H9 (cell line): Measurements from ENCODE around the gene IPO13. TPM values are rescaled to one million over a fixed set of nuclear protein-coding genes. Genes with fewer than 3 reads are reported as not detected.
A peak's percentile ranks its signal among the peaks of the same experiment; 100 is the strongest.

Source experiments
- DNase-seq: peaks from one replicate; pipeline ENCODE4 v3.0.0-alpha.2; 2017
- H2AFZ ChIP-seq: one replicate; pipeline ENCODE4 v1.6.1; 2013; ENCODE audit warnings: mild to moderate bottlenecking, low read length, control low read depth, moderate library complexity
- H2AK5ac ChIP-seq: 2 replicates; pipeline ENCODE4 v1.6.1; 2013; ENCODE audit warnings: low read length, control low read depth, mixed read lengths; ENCODE audit not compliant: insufficient read length
- H2BK120ac ChIP-seq: one replicate; pipeline ENCODE4 v1.6.1; 2013; ENCODE audit warnings: low read depth, mild to moderate bottlenecking, low read length, control low read depth, inconsistent platforms; ENCODE audit not compliant: poor library complexity, severe bottlenecking
- H2BK12ac ChIP-seq: 2 replicates; pipeline ENCODE4 v1.6.1; 2013; ENCODE audit warnings: low read length, control low read depth, mixed read lengths, low read depth; ENCODE audit not compliant: insufficient read length
- H2BK15ac ChIP-seq: 2 replicates; pipeline ENCODE4 v1.6.1; 2013; ENCODE audit warnings: low read depth, low read length, control low read depth
- H2BK20ac ChIP-seq: one replicate; pipeline ENCODE4 v1.6.1; 2013; ENCODE audit warnings: low read depth, mild to moderate bottlenecking, low read length, control low read depth, inconsistent platforms; ENCODE audit not compliant: poor library complexity, severe bottlenecking
- H2BK5ac ChIP-seq: 2 replicates; pipeline ENCODE4 v1.6.1; 2013; ENCODE audit warnings: low read length, control low read depth, mixed read lengths; ENCODE audit not compliant: insufficient read length
- H3K14ac ChIP-seq: 2 replicates; pipeline ENCODE4 v1.6.1; 2013; ENCODE audit warnings: low read length, control low read depth; ENCODE audit not compliant: insufficient read depth
- H3K18ac ChIP-seq: 2 replicates; pipeline ENCODE4 v1.6.1; 2013; ENCODE audit warnings: low read depth, mild to moderate bottlenecking, mixed read lengths, low read length, control low read depth; ENCODE audit not compliant: insufficient read length
- H3K23ac ChIP-seq: 2 replicates; pipeline ENCODE4 v1.6.1; 2013; ENCODE audit warnings: low read length, control low read depth, mixed read lengths, low read depth; ENCODE audit not compliant: insufficient read length
- H3K23me2 ChIP-seq: 2 replicates; pipeline ENCODE4 v1.6.1; 2013; ENCODE audit warnings: low read depth, mild to moderate bottlenecking, mixed read lengths, low read length, control low read depth; ENCODE audit not compliant: insufficient read length, poor library complexity, severe bottlenecking
- H3K27ac ChIP-seq: 2 replicates; pipeline ENCODE4 v1.5.1; 2013; ENCODE audit warnings: low read length, control low read depth, mixed read lengths, low read depth; ENCODE audit not compliant: insufficient read length
- H3K27me3 ChIP-seq: 2 replicates; pipeline ENCODE4 v1.6.1; 2013; ENCODE audit warnings: low read length, control low read depth, inconsistent platforms; ENCODE audit not compliant: insufficient read depth
- H3K4ac ChIP-seq: 2 replicates; pipeline ENCODE4 v1.6.1; 2013; ENCODE audit warnings: low read depth, mild to moderate bottlenecking, control low read depth, inconsistent platforms, low read length, moderate library complexity
- H3K4me1 ChIP-seq: 2 replicates; pipeline ENCODE4 v1.6.1; 2013; ENCODE audit warnings: low read length, control low read depth, inconsistent platforms; ENCODE audit not compliant: insufficient read depth
- H3K4me2 ChIP-seq: 2 replicates; pipeline ENCODE4 v1.6.1; 2013; ENCODE audit warnings: low read length, control low read depth, mixed read lengths; ENCODE audit not compliant: insufficient read length, insufficient read depth
- H3K56ac ChIP-seq: 2 replicates; pipeline ENCODE4 v1.6.1; 2013; ENCODE audit warnings: low read depth, mild to moderate bottlenecking, mixed read lengths, low read length, control low read depth; ENCODE audit not compliant: insufficient read length
- H3K79me1 ChIP-seq: 2 replicates; pipeline ENCODE4 v1.6.1; 2013; ENCODE audit warnings: low read depth, mild to moderate bottlenecking, moderate library complexity, low read length, control low read depth, inconsistent platforms; ENCODE audit not compliant: insufficient read depth, poor library complexity, severe bottlenecking
- H3K79me2 ChIP-seq: 2 replicates; pipeline ENCODE4 v1.6.1; 2013; ENCODE audit warnings: low read length, control low read depth, inconsistent platforms; ENCODE audit not compliant: insufficient read depth
- H3K9ac ChIP-seq: 2 replicates; pipeline ENCODE4 v1.6.1; 2013; ENCODE audit warnings: low read length, control low read depth, mixed read lengths; ENCODE audit not compliant: insufficient read length; ENCODE audit errors: extremely low read depth
- H3K9me3 ChIP-seq: one replicate; pipeline ENCODE4 v1.6.1; 2013; ENCODE audit warnings: low read depth, low read length, inconsistent platforms; ENCODE audit not compliant: control insufficient read depth
- H3T11ph ChIP-seq: one replicate; pipeline ENCODE4 v1.6.1; 2013; ENCODE audit warnings: mild to moderate bottlenecking, low read length, control low read depth, inconsistent platforms
- H4K20me1 ChIP-seq: one replicate; pipeline ENCODE4 v1.6.1; 2013; ENCODE audit not compliant: control insufficient read depth, insufficient read length, insufficient read depth
- H4K5ac ChIP-seq: 2 replicates; pipeline ENCODE4 v1.6.1; 2013; ENCODE audit warnings: low read depth, mild to moderate bottlenecking, mixed read lengths, low read length, control low read depth; ENCODE audit not compliant: insufficient read length
- H4K8ac ChIP-seq: replicated peaks from 2 replicates; pipeline ENCODE4 v1.6.1; 2013; ENCODE audit warnings: low read length, control low read depth, mixed read lengths, low read depth; ENCODE audit not compliant: insufficient read length
- H4K91ac ChIP-seq: 2 replicates; pipeline ENCODE4 v1.6.1; 2013; ENCODE audit warnings: low read depth, mild to moderate bottlenecking, moderate library complexity, mixed read lengths, low read length, control low read depth; ENCODE audit not compliant: insufficient read length
- H3K27ac Mint-ChIP-seq, 3 experiments: 2 replicates in 2 of 3; 3 replicates in 1 of 3; pipeline ENCODE4 v1.8.0; 2020 to 2021; ENCODE audit warnings: mixed read lengths in 3 of 3, mild to moderate bottlenecking in 1 of 3, moderate library complexity in 1 of 3
- H3K27me3 Mint-ChIP-seq: 2 replicates; pipeline ENCODE4 v1.8.0; 2021; ENCODE audit warnings: low read depth, mild to moderate bottlenecking, moderate library complexity, mixed read lengths
- H3K36me3 Mint-ChIP-seq, 3 experiments: 2 replicates in 2 of 3; 3 replicates in 1 of 3; pipeline ENCODE4 v1.8.0; 2020 to 2021; ENCODE audit warnings: low read depth in 3 of 3, mixed read lengths in 3 of 3; ENCODE audit not compliant: insufficient read depth in 1 of 3
- H3K4me1 Mint-ChIP-seq, 2 experiments: 2 replicates each; pipeline ENCODE4 v1.8.0; 2020; ENCODE audit warnings: mixed read lengths in 2 of 2
- H3K4me3 Mint-ChIP-seq, 2 experiments: 2 replicates in 1 of 2; 3 replicates in 1 of 2; pipeline ENCODE4 v1.8.0; 2020 to 2021; ENCODE audit warnings: mild to moderate bottlenecking in 2 of 2, mixed read lengths in 2 of 2, moderate library complexity in 1 of 2
- H3K9me3 Mint-ChIP-seq, 2 experiments: 2 replicates in 1 of 2; 3 replicates in 1 of 2; pipeline ENCODE4 v1.8.0; 2020; ENCODE audit warnings: mild to moderate bottlenecking in 2 of 2, mixed read lengths in 2 of 2, moderate library complexity in 1 of 2
- CTCF ChIP-seq: fragments of 200-600 bp; sonication (generic); conservative IDR thresholded peaks from 3 replicates; pipeline ENCODE4 v1.8.0; 2021; ENCODE audit warnings: antibody characterized with exemption, mild to moderate bottlenecking
- WGBS: extraction: QIAGEN DNeasy Blood & Tissue Kit; methylation state at CpG from one replicate; pipeline ENCODE4 v1.1.7; 2013; ENCODE audit warnings: missing lambda C conversion rate, low lambda C conversion rate, mixed read lengths; ENCODE audit not compliant: insufficient read length; ENCODE audit errors: extremely low coverage; 5-methylcytosine and 5-hydroxymethylcytosine counted together
- total RNA-seq: library from RNA; stranded (reverse); gene quantifications from 2 replicates; pipeline ENCODE4 v1.2.1, GENCODE V29; 2021

IPO13 gene
- total RNA-seq, 1 experiment from 2014 or later, result 24.5 TPM

GRCh38 chr1:43990271-43991199, 43.8 kb downstream of the IPO13 start:
- Histone ChIP-seq H4K5ac (no peak overlapping the region), H3K79me2 (no peaks in the 10 kb centered on the region), H3K56ac (no peak overlapping the region), H2BK5ac (no peak overlapping the region), H4K91ac (no peak overlapping the region), H2BK12ac (no peak overlapping the region), H4K8ac (no peak overlapping the region), H3K23ac (no peak overlapping the region), H2BK120ac (no peak overlapping the region), H3K4me1 (no peaks in the 10 kb centered on the region), H3K14ac (0 out of 2 replicates have a peak overlapping the region, but pooled peaks have one; percentile 18), H3K23me2 (peaks cover 10% of the 10 kb centered on the region), H3K27ac (no peak overlapping the region), H3K18ac (no peak overlapping the region), H3T11ph (no peak overlapping the region), H2AFZ (no peak overlapping the region), H4K20me1 (no peaks in the 10 kb centered on the region), H2BK20ac (no peak overlapping the region), H3K9me3 (no peaks in the 10 kb centered on the region), H3K4me2 (peak overlapping the region; percentile 80), H2BK15ac (no peak overlapping the region), H3K27me3 (no peaks in the 10 kb centered on the region), H3K9ac (peak overlapping the region; percentile 34), H3K4ac (no peak overlapping the region), H3K79me1 (no peaks in the 10 kb centered on the region), H2AK5ac (no peak overlapping the region)
- WGBS, result no CpG with 5 or more reads among the region's 19 CpGs
- no peak for TF ChIP-seq CTCF
- Mint-ChIP-seq H3K9me3 (no peaks in the 10 kb centered on the region), H3K4me3 (peak overlapping the region; percentile 81 to 93), H3K4me1 (peaks cover 16 to 23% of the 10 kb centered on the region in 2 experiments), H3K36me3 (peaks cover 4 to 17% (median 16%) of the 10 kb centered on the region in 3 experiments; a peak in 6 of 7 replicates), H3K27ac (peak overlapping the region in 1 of 3 experiments; percentile 61; a peak in 1 of 7 replicates), H3K27me3 (peaks cover 6% of the 10 kb centered on the region)
- no peak for DNase-seq
